Mammary epithelial cell (primary cell): ENCODE results near the gene SLC1A5.
"Not testable (repeated sequence)": the region's sequence is repeated elsewhere in the genome, so short reads cannot be mapped to it uniquely, and the experiment has no call there.

Source experiments
- EZH2 ChIP-seq: IDR thresholded peaks from 2 replicates; pipeline ENCODE4 v1.6.1; 2012; ENCODE audit warnings: low read length, inconsistent platforms, borderline replicate concordance
- TF ChIP-seq, protein P1 (sequence below), 2 donors: IDR thresholded peaks in 1 of 2; conservative IDR thresholded peaks in 1 of 2; 2 replicates each; pipeline ENCODE4 v1.5.1; 2011 to 2012; ENCODE audit warnings: inconsistent platforms in 2 of 2, low read length in 2 of 2, mild to moderate bottlenecking in 2 of 2, control low read depth in 1 of 2, low read depth in 1 of 2; ENCODE audit not compliant: insufficient read depth in 1 of 2; ENCODE audit errors: extremely low read depth in 1 of 2

DNA sequence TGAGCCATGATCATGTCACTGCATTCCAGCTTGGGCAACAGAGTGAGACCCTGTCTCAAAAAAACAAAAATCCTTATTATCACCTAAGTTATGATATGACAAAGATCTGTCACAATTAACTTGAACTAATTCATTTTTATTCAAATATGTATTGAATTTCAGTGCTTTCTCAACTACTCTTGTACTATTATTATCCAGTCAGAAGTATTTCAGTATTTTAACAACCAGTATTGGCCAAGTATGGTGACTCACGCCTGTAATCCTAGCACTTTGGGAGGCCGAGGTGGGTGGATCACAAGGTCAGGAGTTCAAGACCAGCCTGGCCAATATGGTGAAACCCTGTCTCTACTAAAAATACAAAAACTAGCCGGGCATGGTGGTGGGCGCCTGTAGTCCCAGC lies 27.5 kb downstream of the SLC1A5 start:
- TF ChIP-seq, protein P1, sequence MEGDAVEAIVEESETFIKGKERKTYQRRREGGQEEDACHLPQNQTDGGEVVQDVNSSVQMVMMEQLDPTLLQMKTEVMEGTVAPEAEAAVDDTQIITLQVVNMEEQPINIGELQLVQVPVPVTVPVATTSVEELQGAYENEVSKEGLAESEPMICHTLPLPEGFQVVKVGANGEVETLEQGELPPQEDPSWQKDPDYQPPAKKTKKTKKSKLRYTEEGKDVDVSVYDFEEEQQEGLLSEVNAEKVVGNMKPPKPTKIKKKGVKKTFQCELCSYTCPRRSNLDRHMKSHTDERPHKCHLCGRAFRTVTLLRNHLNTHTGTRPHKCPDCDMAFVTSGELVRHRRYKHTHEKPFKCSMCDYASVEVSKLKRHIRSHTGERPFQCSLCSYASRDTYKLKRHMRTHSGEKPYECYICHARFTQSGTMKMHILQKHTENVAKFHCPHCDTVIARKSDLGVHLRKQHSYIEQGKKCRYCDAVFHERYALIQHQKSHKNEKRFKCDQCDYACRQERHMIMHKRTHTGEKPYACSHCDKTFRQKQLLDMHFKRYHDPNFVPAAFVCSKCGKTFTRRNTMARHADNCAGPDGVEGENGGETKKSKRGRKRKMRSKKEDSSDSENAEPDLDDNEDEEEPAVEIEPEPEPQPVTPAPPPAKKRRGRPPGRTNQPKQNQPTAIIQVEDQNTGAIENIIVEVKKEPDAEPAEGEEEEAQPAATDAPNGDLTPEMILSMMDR (conservative IDR thresholded peaks at IDR 0.05 in 1 of 2, IDR thresholded peaks at IDR 0.05 in 1 of 2; ENCODE audit: extremely low read depth in 1 of 2, insufficient read depth in 1 of 2, low read depth in 1 of 2, low read length in 2 of 2), result not testable (repeated sequence)
- not testable (repeated sequence) for TF ChIP-seq EZH2
